Hematopoietic multipotent progenitor cell treated with erythropoietin and hydrocortisone succinate and interleukin-3 and kit ligand, for 6 days (in vitro differentiated cells): ENCODE data around the gene TGM3.

ENCODE experiments used
- DNase-seq: peaks from one replicate; pipeline ENCODE4 v3.0.0-alpha.2; 2015

TGM3 gene

DNA sequence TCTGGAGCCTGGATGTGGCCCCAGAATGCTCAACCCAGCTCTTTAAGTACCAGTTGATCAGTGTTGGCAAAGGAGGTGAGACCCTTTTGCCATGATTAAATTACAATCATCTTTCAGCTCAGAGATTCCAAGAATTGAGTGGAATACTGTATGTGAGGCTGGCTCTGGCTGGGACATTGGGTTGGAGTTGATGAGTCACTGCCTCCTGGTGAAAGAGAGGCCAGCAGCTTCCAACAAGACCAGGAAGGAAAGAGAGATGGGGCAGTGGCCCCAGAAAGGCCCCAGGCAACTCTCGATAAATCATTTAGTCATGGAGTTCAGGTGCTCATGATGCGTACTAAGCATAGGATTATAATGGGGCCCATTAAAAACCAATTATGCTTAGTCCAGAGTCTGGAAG lies 87.0 kb downstream of the TGM3 start:
- DNase-seq, result no peak

DNA sequence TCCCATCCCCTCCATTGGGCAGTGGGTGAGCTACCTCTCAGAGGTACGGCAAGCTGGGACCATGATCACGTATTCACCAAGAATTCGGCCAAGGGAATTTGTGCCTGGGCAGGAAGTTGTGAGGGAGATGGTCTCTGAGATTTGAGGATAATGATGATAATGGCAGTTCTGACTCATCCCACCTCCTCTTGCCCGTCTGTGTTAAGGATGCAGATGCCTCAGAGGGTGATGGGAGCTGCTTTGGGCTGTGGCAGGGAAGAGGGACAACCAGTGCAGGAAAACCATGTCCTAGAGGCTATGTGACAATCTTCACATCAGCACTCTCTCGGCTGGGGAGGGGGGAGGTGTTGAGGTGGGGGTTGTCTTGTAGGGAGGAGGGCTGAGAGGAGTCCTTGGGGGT lies 89.2 kb downstream of the TGM3 start:
- no peak for DNase-seq

DNA sequence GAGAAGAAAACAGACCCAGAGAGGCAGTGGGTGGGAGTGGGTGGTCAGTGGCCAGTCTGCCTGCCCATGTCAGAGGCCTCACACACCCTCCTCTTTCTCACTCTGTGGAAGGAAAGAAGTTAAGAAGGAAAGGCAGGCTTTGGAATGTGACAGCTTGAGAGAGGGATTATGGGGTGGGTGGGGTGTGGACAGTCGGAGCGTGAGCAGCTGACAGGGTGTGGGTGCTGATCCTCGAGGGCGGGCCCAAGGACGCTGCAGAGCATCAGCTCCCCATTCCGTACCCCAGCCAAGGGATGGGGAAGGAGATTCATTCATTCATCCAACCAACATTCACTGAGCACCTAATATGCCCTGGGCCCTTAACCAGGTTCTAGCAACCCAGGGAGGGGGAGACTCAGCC lies 89.7 kb downstream of the TGM3 start:
- DNase-seq, result no peak

DNA sequence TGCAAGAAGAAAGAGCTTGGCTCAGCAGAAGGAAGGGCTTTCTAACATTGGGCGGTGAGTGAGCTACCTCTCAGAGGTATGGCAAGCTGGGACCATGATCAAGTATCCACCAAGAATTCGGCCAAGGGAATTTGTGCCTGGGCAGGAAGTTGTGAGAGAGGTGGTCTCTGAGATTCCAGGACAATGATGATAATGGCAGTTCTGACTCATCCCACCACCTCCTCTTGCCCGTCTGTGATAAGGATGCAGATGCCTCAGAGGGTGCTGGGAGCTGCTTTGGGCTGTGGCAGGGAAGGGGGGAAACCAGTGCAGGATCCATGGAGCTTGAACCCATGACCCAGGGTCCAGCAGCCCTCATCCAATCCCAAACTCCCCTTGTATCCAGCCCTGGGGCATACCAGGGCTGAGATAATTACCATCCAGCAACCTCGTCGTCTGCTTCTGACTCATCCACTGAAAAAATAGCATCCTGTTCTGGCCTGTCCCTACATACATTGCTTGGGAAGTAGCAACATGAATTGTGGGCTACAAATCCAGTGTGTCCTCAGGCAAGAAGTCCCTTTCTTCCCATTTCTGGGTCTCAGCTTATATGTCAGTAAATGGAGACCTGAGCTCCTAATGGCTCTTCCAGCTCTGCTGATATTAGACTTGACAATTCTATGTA lies 90.8 kb downstream of the TGM3 start:
- no peak for DNase-seq

DNA sequence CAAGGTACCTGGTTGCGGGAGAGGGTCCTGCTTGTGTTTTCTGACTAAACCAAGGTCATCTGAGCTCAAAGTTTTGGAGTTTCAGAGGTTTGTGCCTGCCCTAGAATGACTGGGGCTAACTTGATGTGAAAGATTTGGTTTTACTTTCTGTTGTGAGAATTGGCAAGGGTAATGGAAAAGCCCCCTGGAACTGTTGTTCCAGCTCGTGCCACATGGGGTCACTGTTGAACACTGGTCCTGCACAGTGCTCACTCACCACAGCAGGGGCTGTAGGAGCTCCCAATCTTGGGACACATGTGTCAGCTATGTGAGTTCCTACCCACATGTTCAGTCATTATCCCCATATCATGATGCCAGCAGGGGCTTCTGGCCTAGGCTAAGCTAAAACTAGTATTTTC lies 91.4 kb downstream of the TGM3 start:
- peak; percentile 60 for DNase-seq

DNA sequence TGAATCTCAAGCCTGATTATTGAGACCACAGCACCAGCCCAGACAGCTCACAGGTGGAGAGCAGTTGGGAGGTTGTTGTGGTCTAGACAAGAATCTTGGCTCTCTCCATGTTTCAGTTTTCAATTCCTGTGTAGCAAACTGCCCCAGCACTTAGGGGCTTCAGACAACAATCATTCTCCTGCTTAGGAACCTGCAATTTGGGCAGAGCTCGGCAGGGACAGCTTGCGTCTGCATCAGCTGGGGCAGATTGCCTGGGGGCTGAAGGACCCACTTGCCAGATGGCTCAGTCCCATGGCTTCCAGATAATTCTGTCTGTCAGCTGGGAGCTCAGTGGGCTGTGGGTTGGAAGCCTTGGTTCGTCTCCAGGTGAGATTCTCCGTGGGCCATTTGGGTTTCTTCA lies 91.8 kb downstream of the TGM3 start:
- no peak for DNase-seq
